HepG2 (cell line): ENCODE data around the gene ALKBH5. TPM values are rescaled to one million over a fixed set of nuclear protein-coding genes. Genes with fewer than 3 reads are reported as not detected.
A peak's percentile ranks its signal among the peaks of the same experiment; 100 is the strongest.

Experiments
- ATAC-seq: fragments of 200-7000 bp; cut with Tn5 transposase; 3 replicates; pipeline ENCODE4 v1.9.1; 2020; ENCODE audit warnings: mild to moderate bottlenecking, moderate library complexity
- BruUV-seq: library from RNA; stranded (reverse); fragments of 400-500 nt; replicated peaks from 2 replicates; lab custom pipeline; 2021; lab: Mats Ljungman, UMichigan
- CTCF ChIA-PET: fragments of 300-600 bp; formaldehyde crosslinking; extraction: SDS; loops from one replicate; lab custom pipeline; 2021; ENCODE audit warnings: low total read pairs, inconsistent platforms, low intra/inter-chr PET ratio; lab: Yijun Ruan, JAX
- POLR2A ChIA-PET: fragments of 350-600 bp; sonication (Branson Sonifier 250); formaldehyde crosslinking; loops from one replicate; lab custom pipeline; 2020; ENCODE audit warnings: antibody characterized with exemption, inconsistent platforms; lab: Yijun Ruan, JAX
- DNase-seq: peaks from one replicate; pipeline ENCODE4 v3.0.0-alpha.2; 2015; ENCODE audit warnings: low spot score
- FAIRE-seq: peaks from 3 replicates; lab custom pipeline; 2011; peaks lifted over from hg19 to GRCh38; lab: Jason Lieb, UNC
- H2AFZ ChIP-seq: one replicate; pipeline ENCODE4 v1.6.1; 2011; ENCODE audit warnings: low read length, inconsistent platforms
- H3K27ac ChIP-seq: fragments of 300-600 bp; 3 replicates; pipeline ENCODE4 v1.8.0; 2011; ENCODE audit warnings: mixed run types, mild to moderate bottlenecking, mixed read lengths, low read length, inconsistent platforms; ENCODE audit not compliant: insufficient read depth; ENCODE audit errors: extremely low read length
- H3K27me3 ChIP-seq, 2 experiments: fragments of 200-600 bp in 1 of 2; 2 replicates in 1 of 2; 3 replicates in 1 of 2; pipeline versions ENCODE4 v1.6.0 to v1.8.0; 2011; ENCODE audit warnings: low read length in 2 of 2, mild to moderate bottlenecking in 2 of 2, moderate library complexity in 2 of 2, inconsistent platforms in 1 of 2; ENCODE audit not compliant: insufficient read depth in 2 of 2, control insufficient read depth in 1 of 2
- H3K36me3 ChIP-seq, 2 experiments: fragments of 200-600 bp in 1 of 2; replicated peaks in 1 of 2; 2 replicates in 1 of 2; 3 replicates in 1 of 2; pipeline versions ENCODE4 v1.5.1 to v1.8.0; 2011; ENCODE audit warnings: low read length in 2 of 2, inconsistent platforms in 1 of 2; ENCODE audit not compliant: insufficient read depth in 2 of 2, control insufficient read depth in 1 of 2
- H3K4me1 ChIP-seq: 2 replicates; pipeline ENCODE4 v1.5.1; 2012; ENCODE audit warnings: low read length, inconsistent platforms; ENCODE audit not compliant: insufficient read depth
- H3K4me2 ChIP-seq: 2 replicates; pipeline ENCODE4 v1.6.0; 2011; ENCODE audit warnings: low read depth, low read length, inconsistent platforms
- H3K4me3 ChIP-seq, 3 experiments: fragments of 200-600 bp in 1 of 3; sonication (generic), shearing (Covaris generic) in 1 of 3; replicated peaks in 1 of 3; 2 replicates each; pipeline ENCODE4 v1.5.1; 2011 to 2016; ENCODE audit warnings: low read length in 3 of 3, inconsistent platforms in 2 of 3, low read depth in 2 of 3, mild to moderate bottlenecking in 2 of 3, control low read depth in 1 of 3, mixed read lengths in 1 of 3; ENCODE audit not compliant: insufficient read depth in 1 of 3
- H3K79me2 ChIP-seq: one replicate; pipeline ENCODE4 v1.6.1; 2011; ENCODE audit warnings: low read length, inconsistent platforms; ENCODE audit not compliant: insufficient read depth
- H3K9ac ChIP-seq: 2 replicates; pipeline ENCODE4 v1.6.0; 2011; ENCODE audit warnings: mild to moderate bottlenecking, low read depth, low read length, inconsistent platforms; ENCODE audit not compliant: insufficient read depth
- H3K9me3 ChIP-seq: 2 replicates; pipeline ENCODE4 v1.5.1; 2012; ENCODE audit warnings: mild to moderate bottlenecking, low read length
- H4K20me1 ChIP-seq: 2 replicates; pipeline ENCODE4 v1.6.0; 2011; ENCODE audit warnings: inconsistent platforms, mild to moderate bottlenecking, low read length, moderate library complexity; ENCODE audit not compliant: insufficient read depth
- NR2F2 ChIP-seq: IDR thresholded peaks from 2 replicates; pipeline ENCODE4 v1.6.1; 2012; ENCODE audit warnings: low read depth, inconsistent platforms, borderline replicate concordance
- SNAPC5 ChIP-seq: sonication (generic); formaldehyde crosslinking; IDR thresholded peaks from 2 replicates; pipeline ENCODE4 v1.8.1; 2023; ENCODE audit warnings: mild to moderate bottlenecking, missing genetic modification reagents, borderline replicate concordance
- SOX13 ChIP-seq, 3 experiments: fragments of 450-650 bp in 1 of 3; sonication (generic) in 1 of 3; formaldehyde crosslinking in 1 of 3; IDR thresholded peaks in 2 of 3; conservative IDR thresholded peaks in 1 of 3; 2 replicates each; pipeline versions ENCODE4 v1.5.0 to v1.6.1; 2016 to 2020; ENCODE audit warnings: antibody characterized with exemption in 1 of 3, mild to moderate bottlenecking in 1 of 3, missing compliant biosample characterization in 1 of 3, missing genetic modification reagents in 1 of 3, moderate library complexity in 1 of 3
- ZNF260 ChIP-seq: sonication (generic); formaldehyde crosslinking; IDR thresholded peaks from 2 replicates; pipeline ENCODE4 v1.4.0; 2020; ENCODE audit warnings: missing genetic modification reagents, low read depth, mild to moderate bottlenecking, borderline replicate concordance
- ZNF530 ChIP-seq: sonication (generic); formaldehyde crosslinking; IDR thresholded peaks from 2 replicates; pipeline ENCODE4 v1.5.0; 2020; ENCODE audit warnings: low read depth, mild to moderate bottlenecking, missing genetic modification reagents
- WGBS: methylation state at CpG from one replicate; pipeline ENCODE4 v1.1.6; 2017; ENCODE audit warnings: low lambda C conversion rate; 5-methylcytosine and 5-hydroxymethylcytosine counted together
- in situ Hi-C: cut with HindIII; loops from 2 replicates; pipeline ENCODE4 v1.10.0; 2017; ENCODE audit warnings: low pct_unique_long_range_greater_than_20kb; ENCODE audit not compliant: extremely low pct_ligation_motif_present
- intact Hi-C: fragments of 100-400 bp; cut with micrococcal nuclease; formaldehyde crosslinking; loops from one replicate; pipeline ENCODE4 v1.10.0; 2022; ENCODE audit not compliant: unreplicated experiment
- polyA plus RNA-seq, 8 experiments: library from polyadenylated mRNA; depleted of rRNA in 3 of 8; stranded (reverse) in 7 of 8; unstranded in 1 of 8; fragments of >200 nt; fragmentation: Illumina TruSeq in 4 of 8; extraction: Trizol in 4 of 8; gene quantifications; 2 replicates each; pipeline versions ENCODE4 v1.2.1 to v1.2.3, GENCODE V29; 2011 to 2016; ENCODE audit warnings: low read depth in 4 of 8, missing spikeins in 1 of 8, mixed read lengths in 1 of 8; ENCODE audit not compliant: insufficient read depth in 1 of 8
- total RNA-seq, 5 experiments: library from RNA; depleted of rRNA; stranded (reverse); fragments of >200 nt; fragmentation: Illumina TruSeq; extraction: Trizol; gene quantifications; 2 replicates each; pipeline ENCODE4 v1.2.3, GENCODE V29; 2016; ENCODE audit warnings: low read depth in 1 of 5
- TF ChIP-seq, protein P1 (sequence below): sonication (generic); formaldehyde crosslinking; IDR thresholded peaks from 2 replicates; pipeline ENCODE4 v1.5.1; 2020; ENCODE audit warnings: missing genetic modification reagents, mild to moderate bottlenecking, borderline replicate concordance
- TF ChIP-seq, protein P2 (sequence below): sonication (generic); formaldehyde crosslinking; IDR thresholded peaks from 2 replicates; pipeline ENCODE4 v1.9.0; 2021; ENCODE audit warnings: mild to moderate bottlenecking, missing genetic modification reagents

The ALKBH5 gene
- total and polyA plus RNA-seq, 2 of the 13 experiments (the other 11 are each of a cell fraction or from before 2014, with no cell fraction given) = 68.9 to 76.9 TPM

- TF ChIP-seq SNAPC5 (CRISPR knock-in tag) = peak; percentile 33; the same call in 1 of the 2 replicates
- TF ChIP-seq, protein P1, sequence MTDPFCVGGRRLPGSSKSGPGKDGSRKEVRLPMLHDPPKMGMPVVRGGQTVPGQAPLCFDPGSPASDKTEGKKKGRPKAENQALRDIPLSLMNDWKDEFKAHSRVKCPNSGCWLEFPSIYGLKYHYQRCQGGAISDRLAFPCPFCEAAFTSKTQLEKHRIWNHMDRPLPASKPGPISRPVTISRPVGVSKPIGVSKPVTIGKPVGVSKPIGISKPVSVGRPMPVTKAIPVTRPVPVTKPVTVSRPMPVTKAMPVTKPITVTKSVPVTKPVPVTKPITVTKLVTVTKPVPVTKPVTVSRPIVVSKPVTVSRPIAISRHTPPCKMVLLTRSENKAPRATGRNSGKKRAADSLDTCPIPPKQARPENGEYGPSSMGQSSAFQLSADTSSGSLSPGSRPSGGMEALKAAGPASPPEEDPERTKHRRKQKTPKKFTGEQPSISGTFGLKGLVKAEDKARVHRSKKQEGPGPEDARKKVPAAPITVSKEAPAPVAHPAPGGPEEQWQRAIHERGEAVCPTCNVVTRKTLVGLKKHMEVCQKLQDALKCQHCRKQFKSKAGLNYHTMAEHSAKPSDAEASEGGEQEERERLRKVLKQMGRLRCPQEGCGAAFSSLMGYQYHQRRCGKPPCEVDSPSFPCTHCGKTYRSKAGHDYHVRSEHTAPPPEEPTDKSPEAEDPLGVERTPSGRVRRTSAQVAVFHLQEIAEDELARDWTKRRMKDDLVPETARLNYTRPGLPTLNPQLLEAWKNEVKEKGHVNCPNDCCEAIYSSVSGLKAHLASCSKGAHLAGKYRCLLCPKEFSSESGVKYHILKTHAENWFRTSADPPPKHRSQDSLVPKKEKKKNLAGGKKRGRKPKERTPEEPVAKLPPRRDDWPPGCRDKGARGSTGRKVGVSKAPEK (CRISPR knock-in tag) = 0 out of 2 replicates have a peak, but pooled peaks have one; percentile 3
These were observed at the start of gene ALKBH5 (continued) for GRCh38 chr17:18183334-18184142.

GRCh38 chr17:18136357-18136756, 47.3 kb upstream of the ALKBH5 start:
- in situ Hi-C loops = no loop called here
- TF ChIP-seq, protein P2, sequence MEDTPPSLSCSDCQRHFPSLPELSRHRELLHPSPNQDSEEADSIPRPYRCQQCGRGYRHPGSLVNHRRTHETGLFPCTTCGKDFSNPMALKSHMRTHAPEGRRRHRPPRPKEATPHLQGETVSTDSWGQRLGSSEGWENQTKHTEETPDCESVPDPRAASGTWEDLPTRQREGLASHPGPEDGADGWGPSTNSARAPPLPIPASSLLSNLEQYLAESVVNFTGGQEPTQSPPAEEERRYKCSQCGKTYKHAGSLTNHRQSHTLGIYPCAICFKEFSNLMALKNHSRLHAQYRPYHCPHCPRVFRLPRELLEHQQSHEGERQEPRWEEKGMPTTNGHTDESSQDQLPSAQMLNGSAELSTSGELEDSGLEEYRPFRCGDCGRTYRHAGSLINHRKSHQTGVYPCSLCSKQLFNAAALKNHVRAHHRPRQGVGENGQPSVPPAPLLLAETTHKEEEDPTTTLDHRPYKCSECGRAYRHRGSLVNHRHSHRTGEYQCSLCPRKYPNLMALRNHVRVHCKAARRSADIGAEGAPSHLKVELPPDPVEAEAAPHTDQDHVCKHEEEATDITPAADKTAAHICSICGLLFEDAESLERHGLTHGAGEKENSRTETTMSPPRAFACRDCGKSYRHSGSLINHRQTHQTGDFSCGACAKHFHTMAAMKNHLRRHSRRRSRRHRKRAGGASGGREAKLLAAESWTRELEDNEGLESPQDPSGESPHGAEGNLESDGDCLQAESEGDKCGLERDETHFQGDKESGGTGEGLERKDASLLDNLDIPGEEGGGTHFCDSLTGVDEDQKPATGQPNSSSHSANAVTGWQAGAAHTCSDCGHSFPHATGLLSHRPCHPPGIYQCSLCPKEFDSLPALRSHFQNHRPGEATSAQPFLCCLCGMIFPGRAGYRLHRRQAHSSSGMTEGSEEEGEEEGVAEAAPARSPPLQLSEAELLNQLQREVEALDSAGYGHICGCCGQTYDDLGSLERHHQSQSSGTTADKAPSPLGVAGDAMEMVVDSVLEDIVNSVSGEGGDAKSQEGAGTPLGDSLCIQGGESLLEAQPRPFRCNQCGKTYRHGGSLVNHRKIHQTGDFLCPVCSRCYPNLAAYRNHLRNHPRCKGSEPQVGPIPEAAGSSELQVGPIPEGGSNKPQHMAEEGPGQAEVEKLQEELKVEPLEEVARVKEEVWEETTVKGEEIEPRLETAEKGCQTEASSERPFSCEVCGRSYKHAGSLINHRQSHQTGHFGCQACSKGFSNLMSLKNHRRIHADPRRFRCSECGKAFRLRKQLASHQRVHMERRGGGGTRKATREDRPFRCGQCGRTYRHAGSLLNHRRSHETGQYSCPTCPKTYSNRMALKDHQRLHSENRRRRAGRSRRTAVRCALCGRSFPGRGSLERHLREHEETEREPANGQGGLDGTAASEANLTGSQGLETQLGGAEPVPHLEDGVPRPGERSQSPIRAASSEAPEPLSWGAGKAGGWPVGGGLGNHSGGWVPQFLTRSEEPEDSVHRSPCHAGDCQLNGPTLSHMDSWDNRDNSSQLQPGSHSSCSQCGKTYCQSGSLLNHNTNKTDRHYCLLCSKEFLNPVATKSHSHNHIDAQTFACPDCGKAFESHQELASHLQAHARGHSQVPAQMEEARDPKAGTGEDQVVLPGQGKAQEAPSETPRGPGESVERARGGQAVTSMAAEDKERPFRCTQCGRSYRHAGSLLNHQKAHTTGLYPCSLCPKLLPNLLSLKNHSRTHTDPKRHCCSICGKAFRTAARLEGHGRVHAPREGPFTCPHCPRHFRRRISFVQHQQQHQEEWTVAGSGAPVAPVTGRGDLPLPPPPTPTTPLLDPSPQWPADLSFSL = no peak
- TF ChIP-seq ZNF260 (CRISPR knock-in tag) (no peak), SOX13 (IDR thresholded peaks at IDR 0.05) (no peak), SOX13 (CRISPR knock-in tag; conservative IDR thresholded peaks at IDR 0.05 in 1 of 2, IDR thresholded peaks at IDR 0.05 in 1 of 2) (no peak), ZNF530 (no peak), NR2F2 (no peak)

More at GRCh38 chr17:18136357-18136756, 47.3 kb upstream of the ALKBH5 start:
- ATAC-seq = no peak
- H3K4me1 ChIP-seq = peaks cover 45% of the 10 kb centered on the region
- ChIA-PET CTCF (no interaction called here), POLR2A (no interaction called here)
- H4K20me1 ChIP-seq = no peaks in the 10 kb centered on the region; the same call in 1 of the 2 replicates
- 42% methylated on average over 2 of the region's 19 CpGs for WGBS
- H3K4me3 ChIP-seq = no peak overlapping the region
- no peak overlapping the region for H3K4me2 ChIP-seq
- H2AFZ ChIP-seq = no peak overlapping the region
- intact Hi-C loops = no loop called here
- no TSS peak for BruUV-seq
- no peak for FAIRE-seq
- H3K36me3 ChIP-seq = no peaks in the 10 kb centered on the region
- H3K79me2 ChIP-seq = no peaks in the 10 kb centered on the region
- no peak for DNase-seq
- H3K27me3 ChIP-seq = peaks cover 5 to 12% of the 10 kb centered on the region in 2 experiments; a peak in 2 of 5 replicates
- no peaks in the 10 kb centered on the region for H3K9me3 ChIP-seq
- H3K9ac ChIP-seq = no peak overlapping the region
- no peak overlapping the region for H3K27ac ChIP-seq
